ENCODE measurements around the gene NAPSA. TPM values are rescaled to one million over a fixed set of nuclear protein-coding genes. Genes with fewer than 3 reads are reported as not detected.

The NAPSA gene
- total RNA-seq: 2.4 to 3.5 TPM (median 3.2 TPM) in 3 replicates

- Mint-ChIP-seq H3K4me1 (peaks cover 12% of the 10 kb centered on the region), H3K27me3 (ENCODE audit: low read depth) (no peaks in the 10 kb centered on the region), H3K4me3 (no peak within 1 kb of the TSS), H3K27ac (no peak within 1 kb of the TSS), H3K9me3 (no peaks in the 10 kb centered on the region), H3K36me3 (no peaks in the 10 kb centered on the region)
- no peak for DNase-seq (ENCODE audit: low spot score in 2 of 2, unreplicated experiment in 2 of 2)
- TF ChIP-seq CTCF (IDR thresholded peaks at IDR 0.05; ENCODE audit: unreplicated experiment): no peak
These were observed at the start of gene NAPSA for GRCh38 chr19:50365434-50366306. Gene NAPSA, minus strand, starts transcription at chr19:50365639. Its CDS starts 18 bp downstream, at chr19:50365621.

DNA sequence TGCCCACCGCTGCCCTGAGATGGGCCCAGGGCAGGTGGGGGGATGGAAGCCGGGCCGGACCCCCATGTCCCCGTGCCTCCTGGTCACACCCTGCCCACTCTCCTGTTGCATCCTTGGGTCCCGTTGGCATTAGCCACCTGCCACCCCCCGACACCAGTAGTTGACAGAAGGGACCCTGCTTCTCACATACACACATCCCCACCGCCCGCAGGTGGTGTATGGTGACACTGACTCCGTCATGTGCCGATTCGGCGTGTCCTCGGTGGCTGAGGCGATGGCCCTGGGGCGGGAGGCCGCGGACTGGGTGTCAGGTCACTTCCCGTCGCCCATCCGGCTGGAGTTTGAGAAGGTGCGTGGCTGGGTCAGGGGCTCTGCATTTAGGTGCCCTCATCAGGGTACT lies 48.1 kb upstream of the NAPSA start:
- TF ChIP-seq CTCF (IDR thresholded peaks at IDR 0.05; ENCODE audit: unreplicated experiment): no peak
- Mint-ChIP-seq H3K4me1 (no peaks in the 10 kb centered on the region), H3K27me3 (ENCODE audit: low read depth) (peaks cover 8% of the 10 kb centered on the region), H3K9me3 (no peaks in the 10 kb centered on the region), H3K4me3 (no peak overlapping the region), H3K36me3 (peaks cover 15% of the 10 kb centered on the region), H3K27ac (no peak overlapping the region)
- DNase-seq (ENCODE audit: low spot score in 2 of 2, unreplicated experiment in 2 of 2): no peak

- Mint-ChIP-seq H3K4me1 (no peaks in the 10 kb centered on the region), H3K27me3 (ENCODE audit: low read depth) (peaks cover 4% of the 10 kb centered on the region), H3K27ac (no peak overlapping the region), H3K9me3 (no peaks in the 10 kb centered on the region), H3K36me3 (peaks cover 15% of the 10 kb centered on the region), H3K4me3 (no peak overlapping the region)
- no peak for DNase-seq (ENCODE audit: low spot score in 2 of 2, unreplicated experiment in 2 of 2)
- no peak for TF ChIP-seq CTCF (IDR thresholded peaks at IDR 0.05; ENCODE audit: unreplicated experiment)
These were observed 47.7 kb upstream of the NAPSA start for GRCh38 chr19:50413096-50413495.

- DNase-seq (ENCODE audit: low spot score in 2 of 2, unreplicated experiment in 2 of 2): no peak
- TF ChIP-seq CTCF (IDR thresholded peaks at IDR 0.05; ENCODE audit: unreplicated experiment): no peak
- H3K36me3 Mint-ChIP-seq: peaks cover 15% of the 10 kb centered on the region
These were observed 47.0 kb upstream of the NAPSA start for GRCh38 chr19:50412419-50412818.

GRCh38 chr19:50410109-50410508 lies 44.7 kb upstream of the NAPSA start:
- Mint-ChIP-seq H3K4me1 (no peaks in the 10 kb centered on the region), H3K27me3 (ENCODE audit: low read depth) (no peaks in the 10 kb centered on the region), H3K4me3 (no peak overlapping the region), H3K36me3 (peaks cover 20% of the 10 kb centered on the region), H3K9me3 (no peaks in the 10 kb centered on the region), H3K27ac (no peak overlapping the region)
- TF ChIP-seq CTCF (IDR thresholded peaks at IDR 0.05; ENCODE audit: unreplicated experiment): no peak
- DNase-seq (ENCODE audit: low spot score in 2 of 2, unreplicated experiment in 2 of 2): no peak

More at GRCh38 chr19:50412419-50412818, 47.0 kb upstream of the NAPSA start:
- Mint-ChIP-seq H3K4me3 (no peak overlapping the region), H3K27me3 (ENCODE audit: low read depth) (peaks cover 2% of the 10 kb centered on the region), H3K9me3 (no peaks in the 10 kb centered on the region), H3K27ac (no peak overlapping the region), H3K4me1 (no peaks in the 10 kb centered on the region)

All from mesothelial cell of epicardium (in vitro differentiated cells).